BJ (cell line): ENCODE results near the gene SNRNP25. TPM values are rescaled to one million over a fixed set of nuclear protein-coding genes. Genes with fewer than 3 reads are reported as not detected.

Experiments used
- CTCF ChIA-PET: fragments of 350-600 bp; formaldehyde crosslinking; extraction: SDS; loops from one replicate; lab custom pipeline; 2021; ENCODE audit warnings: antibody characterized with exemption, inconsistent platforms; lab: Yijun Ruan, JAX
- POLR2A ChIA-PET: fragments of 300-600 bp; sonication (Branson Sonifier 250); formaldehyde crosslinking; extraction: SDS; loops from one replicate; lab custom pipeline; 2021; ENCODE audit warnings: antibody characterized with exemption; lab: Charles Lee
- DNase-seq: peaks from one replicate; pipeline ENCODE4 v3.0.0-alpha.2; 2011; ENCODE audit warnings: low read depth
- H3K27me3 ChIP-seq: 2 replicates; pipeline ENCODE4 v1.6.0; 2011; ENCODE audit warnings: low read length; ENCODE audit not compliant: control insufficient read depth, insufficient read depth
- H3K36me3 ChIP-seq: 2 replicates; pipeline ENCODE4 v1.5.1; 2011; ENCODE audit warnings: low read length; ENCODE audit not compliant: control insufficient read depth, insufficient read depth
- H3K4me3 ChIP-seq: 2 replicates; pipeline ENCODE4 v1.5.1; 2011; ENCODE audit warnings: low read depth, mild to moderate bottlenecking, control low read depth, low read length
- CTCF ChIP-seq: IDR thresholded peaks from 2 replicates; pipeline ENCODE4 v1.5.1; 2011; ENCODE audit warnings: low read depth, mild to moderate bottlenecking, control low read depth, inconsistent platforms, low read length, moderate library complexity; ENCODE audit not compliant: insufficient read depth
- polyA plus RNA-seq: library from polyadenylated mRNA; depleted of rRNA; stranded (reverse); fragments of >200 nt; gene quantifications from 2 replicates; pipeline ENCODE4 v1.2.3, GENCODE V29; 2011

SNRNP25 gene
- polyA plus RNA-seq, 1 experiment = 34.6 TPM

GRCh38 chr16:77807-78443, 24.3 kb downstream of the SNRNP25 start, which contains the start of gene MPG:
Gene MPG, plus strand, starts transcription at chr16:78225. Its CDS starts 85 bp downstream, at chr16:78310.
- ChIA-PET POLR2A (no interaction called here), CTCF (interaction anchor here (6.4 to 21.0 kb wide), 2 partner anchors 12 to 14 kb away, joined by 57 to 544 read pairs; no protein-coding TSS in a partner anchor)
- TF ChIP-seq CTCF = no peak
- Histone ChIP-seq H3K36me3 (peaks cover 13% of the 10 kb centered on the region), H3K4me3 (peak within 1 kb of the TSS; percentile 74), H3K27me3 (no peaks in the 10 kb centered on the region)
- DNase-seq = no peak

GRCh38 chr16:78444-79150, 25.0 kb downstream of the SNRNP25 start:
- Histone ChIP-seq H3K27me3 (no peaks in the 10 kb centered on the region), H3K36me3 (peaks cover 13% of the 10 kb centered on the region), H3K4me3 (peak overlapping the region; percentile 74)
- no peak for TF ChIP-seq CTCF
- ChIA-PET CTCF (interaction anchor here (0.6 to 21.0 kb wide), 3 partner anchors 13 to 21 kb away, joined by 3 to 544 read pairs (median 57); no protein-coding TSS in a partner anchor), POLR2A (no interaction called here)
- no peak for DNase-seq

GRCh38 chr16:79151-80054, 25.8 kb downstream of the SNRNP25 start:
- ChIA-PET POLR2A (no interaction called here), CTCF (interaction anchor here (6.4 to 21.0 kb wide), 2 partner anchors 13 to 14 kb away, joined by 57 to 544 read pairs; no protein-coding TSS in a partner anchor)
- Histone ChIP-seq H3K4me3 (peak overlapping the region; percentile 74), H3K36me3 (peaks cover 18% of the 10 kb centered on the region), H3K27me3 (no peaks in the 10 kb centered on the region)
- no peak for DNase-seq
- no peak for TF ChIP-seq CTCF

- H3K4me3 ChIP-seq = no peak overlapping the region
- ChIA-PET CTCF (interaction anchor here (1.4 to 17.6 kb wide), 3 partner anchors 14 to 18 kb away, joined by 3 to 544 read pairs (median 7); partner anchors contain the start of genes MPG and RHBDF1), POLR2A (no interaction called here)
- no peak for TF ChIP-seq CTCF
- H3K36me3 ChIP-seq = peaks cover 32% of the 10 kb centered on the region
- no peak for DNase-seq
- H3K27me3 ChIP-seq = no peaks in the 10 kb centered on the region
These were observed 29.5 kb downstream of the SNRNP25 start for GRCh38 chr16:83060-83603.
